ENCODE data around the gene RNF212B. TPM values are rescaled to one million over a fixed set of nuclear protein-coding genes. Genes with fewer than 3 reads are reported as not detected.
"Not testable (repeated sequence)": the region's sequence is repeated elsewhere in the genome, so short reads cannot be mapped to it uniquely, and the experiment has no call there.

The RNF212B gene
- total RNA-seq, 1 donor from 2014 or later = not detected

DNA sequence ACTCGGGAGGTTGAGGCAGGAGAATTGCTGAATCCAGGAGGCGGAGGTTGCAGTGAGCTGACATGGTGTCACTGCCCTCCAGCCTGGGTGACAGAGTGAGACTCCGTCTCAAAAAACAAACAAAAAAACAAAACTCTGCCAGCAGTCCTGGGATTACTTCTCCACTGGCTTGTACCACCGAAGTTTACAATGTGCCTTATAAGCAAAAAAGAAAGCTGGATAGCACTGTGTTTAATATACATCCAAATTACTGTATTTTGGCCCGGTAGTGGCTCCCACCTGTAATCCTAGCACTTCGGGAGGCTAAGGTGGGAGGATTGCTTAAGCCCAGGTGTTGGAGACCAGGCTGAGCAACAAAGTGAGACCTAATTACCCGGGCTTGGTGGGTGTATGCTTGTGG lies 31.5 kb downstream of the RNF212B start:
- Histone ChIP-seq H3K9me3 (replicated peaks) (no peaks in the 10 kb centered on the region), H3K4me3 (no peak overlapping the region), H3K27ac (replicated peaks) (no peak overlapping the region), H3K36me3 (no peaks in the 10 kb centered on the region), H3K4me1 (no peaks in the 10 kb centered on the region), H3K27me3 (ENCODE audit: low read depth) (no peaks in the 10 kb centered on the region)
- TF ChIP-seq, protein P1, sequence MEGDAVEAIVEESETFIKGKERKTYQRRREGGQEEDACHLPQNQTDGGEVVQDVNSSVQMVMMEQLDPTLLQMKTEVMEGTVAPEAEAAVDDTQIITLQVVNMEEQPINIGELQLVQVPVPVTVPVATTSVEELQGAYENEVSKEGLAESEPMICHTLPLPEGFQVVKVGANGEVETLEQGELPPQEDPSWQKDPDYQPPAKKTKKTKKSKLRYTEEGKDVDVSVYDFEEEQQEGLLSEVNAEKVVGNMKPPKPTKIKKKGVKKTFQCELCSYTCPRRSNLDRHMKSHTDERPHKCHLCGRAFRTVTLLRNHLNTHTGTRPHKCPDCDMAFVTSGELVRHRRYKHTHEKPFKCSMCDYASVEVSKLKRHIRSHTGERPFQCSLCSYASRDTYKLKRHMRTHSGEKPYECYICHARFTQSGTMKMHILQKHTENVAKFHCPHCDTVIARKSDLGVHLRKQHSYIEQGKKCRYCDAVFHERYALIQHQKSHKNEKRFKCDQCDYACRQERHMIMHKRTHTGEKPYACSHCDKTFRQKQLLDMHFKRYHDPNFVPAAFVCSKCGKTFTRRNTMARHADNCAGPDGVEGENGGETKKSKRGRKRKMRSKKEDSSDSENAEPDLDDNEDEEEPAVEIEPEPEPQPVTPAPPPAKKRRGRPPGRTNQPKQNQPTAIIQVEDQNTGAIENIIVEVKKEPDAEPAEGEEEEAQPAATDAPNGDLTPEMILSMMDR (IDR thresholded peaks at IDR 0.05; ENCODE audit: borderline replicate concordance) = no peak
- DNase-seq = no peak
- intact Hi-C loops (cut with micrococcal nuclease) = no loop called here

DNA sequence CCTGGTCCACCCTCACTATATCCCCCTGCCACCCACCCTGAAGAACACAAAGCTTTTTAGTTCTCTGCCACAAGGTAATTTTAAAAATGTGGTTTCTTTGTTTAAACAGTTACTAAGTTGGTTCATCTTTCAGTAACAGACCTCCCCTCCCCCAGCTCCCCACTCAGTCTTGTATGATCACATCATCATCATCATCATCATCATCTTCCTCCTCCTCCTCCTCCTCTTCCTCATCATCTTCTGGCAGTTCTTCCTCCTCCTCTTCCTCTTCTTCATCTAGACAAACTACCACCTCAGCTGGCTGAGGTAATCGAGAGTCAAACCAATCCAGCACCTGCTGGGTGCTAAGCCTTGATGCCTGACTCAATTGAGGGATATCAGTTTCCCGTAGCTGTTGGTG lies 37.7 kb downstream of the RNF212B start:
- no peak overlapping the region for H3K27ac ChIP-seq (replicated peaks)
- H3K4me3 ChIP-seq = no peak overlapping the region
- H3K4me1 ChIP-seq = peaks cover 9% of the 10 kb centered on the region
- no peaks in the 10 kb centered on the region for H3K27me3 ChIP-seq (ENCODE audit: low read depth)
- no peaks in the 10 kb centered on the region for H3K9me3 ChIP-seq (replicated peaks)
- TF ChIP-seq, protein P1 (IDR thresholded peaks at IDR 0.05; ENCODE audit: borderline replicate concordance) = no peak
- no peak for DNase-seq
- intact Hi-C loops (cut with micrococcal nuclease) = no loop called here
- H3K36me3 ChIP-seq = peaks cover 15% of the 10 kb centered on the region

DNA sequence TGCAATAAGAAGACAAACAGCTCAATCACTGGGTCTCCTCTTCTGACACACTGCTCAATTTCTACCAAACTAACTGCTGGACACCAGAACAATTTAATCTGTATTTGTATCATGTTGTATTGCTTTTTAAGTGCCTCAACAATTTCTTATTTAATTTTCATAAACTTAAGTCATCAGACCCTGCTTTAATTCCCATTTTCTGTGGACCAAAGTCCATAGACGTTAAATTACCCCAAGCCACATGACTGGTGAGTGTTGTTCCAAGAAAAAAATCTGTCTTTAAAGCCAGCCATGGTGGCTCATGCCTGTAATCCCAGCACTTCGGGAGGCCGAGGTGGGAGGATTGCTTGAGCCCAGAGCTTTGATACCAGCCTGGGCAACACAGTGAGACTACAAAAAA lies 39.5 kb downstream of the RNF212B start:
- peaks cover 9% of the 10 kb centered on the region for H3K4me1 ChIP-seq
- H3K27ac ChIP-seq (replicated peaks) = no peak overlapping the region
- peaks cover 15% of the 10 kb centered on the region for H3K36me3 ChIP-seq
- no peaks in the 10 kb centered on the region for H3K27me3 ChIP-seq (ENCODE audit: low read depth)
- intact Hi-C loops (cut with micrococcal nuclease) = no loop called here
- H3K4me3 ChIP-seq = no peak overlapping the region
- no peaks in the 10 kb centered on the region for H3K9me3 ChIP-seq (replicated peaks)
- TF ChIP-seq, protein P1 (IDR thresholded peaks at IDR 0.05; ENCODE audit: borderline replicate concordance) = no peak
- no peak for DNase-seq

DNA sequence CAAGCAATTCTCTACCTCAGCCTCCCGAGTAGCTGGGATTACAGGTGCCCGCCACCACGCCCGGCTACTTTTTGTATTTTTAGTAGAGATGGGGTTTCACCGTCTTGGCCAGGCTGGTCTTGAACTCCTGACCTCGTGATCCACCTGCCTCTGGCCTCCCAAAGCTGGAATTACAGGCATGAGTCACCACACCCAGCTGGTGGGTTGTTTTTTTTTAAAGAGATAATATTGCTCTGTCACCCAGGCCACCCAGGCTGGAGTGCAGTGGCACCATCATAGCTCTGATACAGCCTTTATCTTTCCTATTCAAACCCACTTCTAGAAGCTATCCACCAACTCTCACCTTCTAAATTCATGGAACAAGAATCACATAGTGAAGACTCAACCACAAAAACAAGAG lies 40.2 kb downstream of the RNF212B start:
- intact Hi-C loops (cut with micrococcal nuclease); H3K4me3 ChIP-seq; H3K27ac ChIP-seq (replicated peaks); H3K9me3 ChIP-seq (replicated peaks); DNase-seq; H3K27me3 ChIP-seq (ENCODE audit: low read depth): not testable (repeated sequence)
- peaks cover 17% of the 10 kb centered on the region for H3K4me1 ChIP-seq
- H3K36me3 ChIP-seq = peaks cover 15% of the 10 kb centered on the region

DNA sequence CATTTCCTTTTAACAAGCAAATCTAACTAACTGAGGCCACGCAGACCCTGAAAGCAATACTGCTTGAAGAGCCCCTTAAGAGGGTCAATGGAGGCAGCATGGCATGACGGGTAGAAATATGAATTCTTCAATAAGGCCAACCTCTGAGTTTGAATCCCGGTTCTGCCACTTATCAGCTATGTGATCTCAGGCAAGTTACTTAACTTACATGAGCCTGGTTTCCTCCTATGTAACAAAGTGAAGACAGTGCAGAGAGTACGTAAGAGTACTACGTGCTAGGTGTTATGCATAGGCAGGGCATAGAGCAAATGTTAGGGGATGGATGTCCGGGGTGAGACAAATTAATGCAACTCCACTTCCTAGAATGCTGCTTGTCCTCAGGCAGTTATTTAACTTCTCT lies 43.5 kb downstream of the RNF212B start:
- TF ChIP-seq, protein P1 (IDR thresholded peaks at IDR 0.05; ENCODE audit: borderline replicate concordance) = no peak
- Histone ChIP-seq H3K9me3 (replicated peaks) (no peaks in the 10 kb centered on the region), H3K27ac (replicated peaks) (no peak overlapping the region)

DNA sequence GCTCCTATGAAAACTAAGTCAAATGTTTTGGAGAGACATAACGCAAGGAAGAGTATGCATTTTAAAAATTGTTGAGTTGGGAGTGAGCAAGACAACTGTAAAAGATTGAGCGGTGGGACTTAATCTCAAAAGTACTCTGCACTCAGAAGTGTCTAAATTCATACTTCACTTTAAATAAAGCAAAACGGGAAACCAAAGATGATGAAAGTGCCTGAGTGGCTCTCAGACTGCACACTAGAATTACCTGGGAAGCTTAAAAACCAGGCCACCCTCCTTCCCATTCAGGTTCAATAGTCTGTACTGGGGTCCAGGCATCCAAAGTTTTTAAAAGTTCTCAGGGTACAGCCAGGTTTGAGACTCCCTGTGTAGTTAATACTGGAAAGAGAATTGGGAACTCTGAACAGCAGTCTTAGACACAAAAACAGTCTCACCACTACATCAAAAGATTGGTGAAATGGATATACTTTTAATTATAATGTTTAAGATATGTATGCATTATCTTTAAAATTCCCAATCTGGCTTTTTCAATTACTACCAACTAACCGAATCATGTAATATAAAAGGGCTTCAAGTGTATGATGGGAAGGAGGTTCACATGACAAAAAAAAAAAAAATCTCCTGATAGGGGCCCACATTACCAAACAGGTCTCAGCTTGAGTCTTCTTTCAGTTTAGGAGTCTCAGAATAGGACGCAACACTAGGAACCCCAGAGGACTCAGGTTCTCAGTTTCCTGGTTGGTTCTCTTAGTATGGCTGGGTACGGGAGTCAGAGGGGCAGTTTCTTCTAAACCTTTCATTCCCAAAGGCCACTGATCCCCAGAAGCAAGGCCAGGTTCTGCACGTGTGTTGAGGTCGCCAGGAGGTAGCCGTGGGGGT lies 47.2 kb downstream of the RNF212B start:
- no peaks in the 10 kb centered on the region for H3K27me3 ChIP-seq (ENCODE audit: low read depth)
- no peak for DNase-seq
- H3K27ac ChIP-seq (replicated peaks) = peak overlapping the region; percentile 89
- H3K9me3 ChIP-seq (replicated peaks) = no peaks in the 10 kb centered on the region
- H3K4me1 ChIP-seq = peaks cover 51% of the 10 kb centered on the region
- intact Hi-C loops (cut with micrococcal nuclease) = no loop called here
- no peaks in the 10 kb centered on the region for H3K36me3 ChIP-seq
- peak overlapping the region; percentile 86 for H3K4me3 ChIP-seq
- TF ChIP-seq, protein P1 (IDR thresholded peaks at IDR 0.05; ENCODE audit: borderline replicate concordance) = no peak

More for the DNA sequence above, 43.5 kb downstream of the RNF212B start:
- Histone ChIP-seq H3K36me3 (peaks cover 8% of the 10 kb centered on the region), H3K27me3 (ENCODE audit: low read depth) (no peaks in the 10 kb centered on the region), H3K4me1 (peaks cover 46% of the 10 kb centered on the region), H3K4me3 (no peak overlapping the region)
- intact Hi-C loops (cut with micrococcal nuclease) = no loop called here
- no peak for DNase-seq
